ENCODE data around the gene CPNE9. TPM values are rescaled to one million over a fixed set of nuclear protein-coding genes. Genes with fewer than 3 reads are reported as not detected.

The CPNE9 gene
- total RNA-seq, 1 donor from 2014 or later, result not detected

DNA sequence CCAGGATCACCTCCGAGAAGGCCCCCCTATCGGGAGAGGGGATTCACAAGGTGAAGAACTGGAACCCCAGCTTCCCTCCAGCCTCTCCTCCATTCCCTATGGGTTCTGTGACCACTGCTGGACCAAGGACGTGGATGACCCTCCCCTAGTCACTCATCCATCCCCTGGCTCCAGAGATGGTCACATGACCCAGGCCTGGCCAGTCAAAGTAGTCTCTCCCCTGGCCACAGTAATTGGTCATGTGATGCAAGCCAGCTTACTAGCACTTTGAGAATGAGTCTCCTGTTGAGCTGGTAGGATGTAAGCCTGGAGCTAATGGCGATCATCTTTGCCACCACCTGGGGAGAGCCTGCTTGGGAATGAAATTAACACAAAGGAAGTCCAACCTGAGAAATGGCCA lies 62.2 kb downstream of the CPNE9 start:
- no peak for DNase-seq (ENCODE audit: extremely low spot score, unreplicated experiment)
- H3K27me3 Mint-ChIP-seq (ENCODE audit: unreplicated experiment), result no peaks in the 10 kb centered on the region
- H3K4me3 Mint-ChIP-seq (ENCODE audit: unreplicated experiment), result no peak overlapping the region
- H3K27ac Mint-ChIP-seq (ENCODE audit: unreplicated experiment), result no peak overlapping the region
- peaks cover 2% of the 10 kb centered on the region for H3K36me3 Mint-ChIP-seq (ENCODE audit: unreplicated experiment)
- H3K9me3 Mint-ChIP-seq (ENCODE audit: unreplicated experiment), result no peaks in the 10 kb centered on the region
- TF ChIP-seq, protein P1, sequence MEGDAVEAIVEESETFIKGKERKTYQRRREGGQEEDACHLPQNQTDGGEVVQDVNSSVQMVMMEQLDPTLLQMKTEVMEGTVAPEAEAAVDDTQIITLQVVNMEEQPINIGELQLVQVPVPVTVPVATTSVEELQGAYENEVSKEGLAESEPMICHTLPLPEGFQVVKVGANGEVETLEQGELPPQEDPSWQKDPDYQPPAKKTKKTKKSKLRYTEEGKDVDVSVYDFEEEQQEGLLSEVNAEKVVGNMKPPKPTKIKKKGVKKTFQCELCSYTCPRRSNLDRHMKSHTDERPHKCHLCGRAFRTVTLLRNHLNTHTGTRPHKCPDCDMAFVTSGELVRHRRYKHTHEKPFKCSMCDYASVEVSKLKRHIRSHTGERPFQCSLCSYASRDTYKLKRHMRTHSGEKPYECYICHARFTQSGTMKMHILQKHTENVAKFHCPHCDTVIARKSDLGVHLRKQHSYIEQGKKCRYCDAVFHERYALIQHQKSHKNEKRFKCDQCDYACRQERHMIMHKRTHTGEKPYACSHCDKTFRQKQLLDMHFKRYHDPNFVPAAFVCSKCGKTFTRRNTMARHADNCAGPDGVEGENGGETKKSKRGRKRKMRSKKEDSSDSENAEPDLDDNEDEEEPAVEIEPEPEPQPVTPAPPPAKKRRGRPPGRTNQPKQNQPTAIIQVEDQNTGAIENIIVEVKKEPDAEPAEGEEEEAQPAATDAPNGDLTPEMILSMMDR (IDR thresholded peaks at IDR 0.05), result no peak
- peaks cover 28% of the 10 kb centered on the region for H3K4me1 Mint-ChIP-seq (ENCODE audit: unreplicated experiment)

DNA sequence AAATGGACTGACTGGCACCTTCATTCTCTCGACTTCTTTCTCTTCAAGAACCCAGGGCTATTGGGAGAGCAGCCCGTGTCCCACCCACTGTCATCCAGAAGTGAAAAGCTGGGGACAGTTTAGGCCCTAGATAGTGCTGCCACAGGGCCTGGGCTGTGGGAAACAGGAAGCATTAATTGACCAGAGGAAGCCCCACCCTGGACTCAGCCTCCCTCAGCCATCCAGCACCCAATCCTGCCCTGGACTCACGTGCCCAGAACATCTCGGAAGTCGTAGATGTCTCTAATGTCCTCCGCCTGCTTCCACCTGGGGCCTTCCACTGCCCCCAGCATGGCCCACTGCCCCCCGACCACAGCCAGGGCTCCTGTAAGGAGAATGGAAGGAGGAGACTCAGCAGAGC lies 63.8 kb downstream of the CPNE9 start:
- H3K27me3 Mint-ChIP-seq (ENCODE audit: unreplicated experiment), result no peaks in the 10 kb centered on the region
- peaks cover 29% of the 10 kb centered on the region for H3K4me1 Mint-ChIP-seq (ENCODE audit: unreplicated experiment)
- H3K27ac Mint-ChIP-seq (ENCODE audit: unreplicated experiment), result no peak overlapping the region
- H3K9me3 Mint-ChIP-seq (ENCODE audit: unreplicated experiment), result no peaks in the 10 kb centered on the region
- no peak for DNase-seq (ENCODE audit: extremely low spot score, unreplicated experiment)
- TF ChIP-seq, protein P1 (IDR thresholded peaks at IDR 0.05), result no peak
- H3K36me3 Mint-ChIP-seq (ENCODE audit: unreplicated experiment), result no peaks in the 10 kb centered on the region
- H3K4me3 Mint-ChIP-seq (ENCODE audit: unreplicated experiment), result no peak overlapping the region

DNA sequence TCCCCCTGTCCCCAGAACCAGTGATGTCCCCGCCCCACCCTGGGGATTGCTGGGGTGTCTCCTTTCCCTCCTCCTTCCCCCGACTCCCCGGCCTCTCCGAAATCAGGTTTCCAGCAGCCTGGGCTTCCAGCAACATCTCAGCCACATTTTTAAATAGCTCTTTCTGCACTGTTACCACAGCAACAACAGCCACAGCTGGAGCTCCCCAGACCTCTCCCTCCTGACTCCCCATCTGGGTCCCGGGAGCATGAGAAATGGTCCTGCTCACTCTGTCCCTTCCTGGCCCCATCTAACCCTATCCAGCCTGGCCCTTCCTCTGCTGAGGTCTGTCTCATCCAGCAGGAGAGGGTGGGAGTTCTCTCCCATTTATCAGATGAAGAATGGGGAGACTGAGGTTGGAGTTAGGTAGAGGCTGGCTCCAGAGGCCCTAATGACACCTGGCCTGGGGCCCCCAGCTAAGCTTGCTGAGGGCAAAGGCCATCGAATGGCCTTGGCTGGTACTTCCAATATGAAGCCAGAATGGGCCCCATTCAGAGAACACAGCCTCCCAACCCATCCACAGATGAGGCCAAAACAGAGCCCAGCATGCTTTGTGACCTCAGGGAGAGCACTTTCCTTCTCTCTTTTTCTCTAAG lies 64.6 kb downstream of the CPNE9 start:
- H3K9me3 Mint-ChIP-seq (ENCODE audit: unreplicated experiment), result no peaks in the 10 kb centered on the region

DNA sequence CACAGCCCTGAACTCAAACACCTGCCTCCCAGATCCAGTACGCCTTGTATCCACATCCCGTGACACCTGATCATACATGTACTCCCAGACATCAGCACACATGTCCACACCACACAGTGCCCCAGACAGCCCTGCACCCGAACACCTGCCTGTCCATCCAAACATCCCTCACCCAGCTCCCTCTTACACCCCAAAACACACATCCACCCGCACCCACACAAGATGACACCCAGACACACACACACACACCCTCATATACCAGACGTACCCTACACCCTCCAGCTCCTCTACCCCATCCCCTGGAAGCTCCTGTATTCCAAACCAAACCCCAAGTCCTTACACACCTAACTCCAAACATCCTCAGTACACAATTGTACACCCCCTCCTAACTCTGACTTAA lies 65.4 kb downstream of the CPNE9 start:
- Mint-ChIP-seq H3K4me3 (ENCODE audit: unreplicated experiment) (peak overlapping the region; percentile 73), H3K4me1 (ENCODE audit: unreplicated experiment) (peaks cover 29% of the 10 kb centered on the region), H3K36me3 (ENCODE audit: unreplicated experiment) (no peaks in the 10 kb centered on the region), H3K27me3 (ENCODE audit: unreplicated experiment) (no peaks in the 10 kb centered on the region), H3K27ac (ENCODE audit: unreplicated experiment) (peak overlapping the region; percentile 52), H3K9me3 (ENCODE audit: unreplicated experiment) (no peaks in the 10 kb centered on the region)
- TF ChIP-seq, protein P1 (IDR thresholded peaks at IDR 0.05), result no peak
- DNase-seq (ENCODE audit: extremely low spot score, unreplicated experiment), result no peak

More for the DNA sequence above, 64.6 kb downstream of the CPNE9 start:
- peak overlapping the region; percentile 50 for H3K27ac Mint-ChIP-seq (ENCODE audit: unreplicated experiment)
- H3K27me3 Mint-ChIP-seq (ENCODE audit: unreplicated experiment), result no peaks in the 10 kb centered on the region
- TF ChIP-seq, protein P1 (IDR thresholded peaks at IDR 0.05), result no peak
- H3K4me1 Mint-ChIP-seq (ENCODE audit: unreplicated experiment), result peaks cover 29% of the 10 kb centered on the region
- H3K36me3 Mint-ChIP-seq (ENCODE audit: unreplicated experiment), result no peaks in the 10 kb centered on the region
- H3K4me3 Mint-ChIP-seq (ENCODE audit: unreplicated experiment), result no peak overlapping the region
- no peak for DNase-seq (ENCODE audit: extremely low spot score, unreplicated experiment)

DNA sequence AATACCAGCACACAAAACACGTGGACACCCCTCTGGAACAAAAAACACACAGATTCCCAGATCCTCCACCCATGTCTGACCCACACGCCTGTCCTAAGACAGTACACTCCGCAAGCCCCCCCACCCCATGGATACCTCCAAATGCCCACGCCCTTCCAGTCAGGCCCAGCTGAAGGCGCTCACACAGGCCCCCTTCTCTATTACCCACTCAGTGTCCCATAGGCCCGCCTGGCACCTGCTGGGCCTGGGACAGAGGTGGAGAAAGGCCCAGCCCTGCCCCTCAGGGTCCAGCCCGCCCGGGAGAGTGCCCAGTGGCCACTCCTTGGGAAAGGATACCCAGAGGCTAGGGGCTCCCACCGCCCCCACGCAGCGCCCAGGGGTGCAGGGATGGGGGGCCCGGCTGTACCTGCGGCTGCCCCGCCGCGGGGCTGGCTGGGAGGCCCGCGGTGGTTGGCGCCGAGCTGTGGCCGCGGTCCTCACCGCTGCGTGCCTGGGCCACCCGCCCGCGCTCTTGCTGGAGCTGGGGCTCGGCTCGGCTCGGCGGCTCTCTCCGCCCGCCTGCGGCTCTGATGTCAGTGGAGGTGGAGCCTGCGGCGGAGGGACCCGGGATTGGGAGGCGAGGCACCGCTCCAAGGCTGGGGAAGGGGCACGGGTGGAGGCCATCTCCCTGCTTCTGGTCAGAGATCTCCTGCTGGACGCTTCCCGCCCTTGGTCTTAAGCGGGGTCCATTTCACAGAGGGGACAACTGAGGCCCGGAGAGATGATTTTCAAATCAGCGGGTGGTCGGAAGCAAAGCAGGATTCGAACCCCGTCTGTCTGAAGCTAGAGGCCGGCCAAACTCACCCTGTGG lies 66.0 kb downstream of the CPNE9 start, which contains the start of gene CAMK1:
TSS of gene CAMK1 (minus strand) at position 522 of the 850 bp plus-strand sequence. CDS start 2,198 bp downstream, outside the sequence.
- peak; percentile 92 for DNase-seq (ENCODE audit: extremely low spot score, unreplicated experiment)
- peak within 1 kb of the TSS; percentile 73 for H3K4me3 Mint-ChIP-seq (ENCODE audit: unreplicated experiment)
- TF ChIP-seq, protein P1 (IDR thresholded peaks at IDR 0.05), result no peak
- no peaks in the 10 kb centered on the region for H3K9me3 Mint-ChIP-seq (ENCODE audit: unreplicated experiment)
- H3K4me1 Mint-ChIP-seq (ENCODE audit: unreplicated experiment), result peaks cover 29% of the 10 kb centered on the region
- H3K27me3 Mint-ChIP-seq (ENCODE audit: unreplicated experiment), result no peaks in the 10 kb centered on the region
- H3K27ac Mint-ChIP-seq (ENCODE audit: unreplicated experiment), result peak within 1 kb of the TSS; percentile 74
- H3K36me3 Mint-ChIP-seq (ENCODE audit: unreplicated experiment), result no peaks in the 10 kb centered on the region

All from osteocyte (in vitro differentiated cells).